HepG2 (cell line): ENCODE measurements around the gene CNNM4. TPM values are rescaled to one million over a fixed set of nuclear protein-coding genes. Genes with fewer than 3 reads are reported as not detected.

Experiments used
- AKAP8 ChIP-seq: sonication (generic); formaldehyde crosslinking; IDR thresholded peaks from 2 replicates; pipeline ENCODE4 v1.5.1; 2020; ENCODE audit warnings: mild to moderate bottlenecking, missing genetic modification reagents
- ATF4 ChIP-seq, 2 experiments: fragments of 450-650 bp in 1 of 2; sonication (generic) in 1 of 2; formaldehyde crosslinking; IDR thresholded peaks; 2 replicates each; pipeline versions ENCODE4 v1.5.0 to v1.8.0; 2020 to 2022; ENCODE audit warnings: mild to moderate bottlenecking in 1 of 2, missing genetic modification reagents in 1 of 2
- ELF3 ChIP-seq: IDR thresholded peaks from 2 replicates; pipeline ENCODE4 v1.6.1; 2016; ENCODE audit warnings: missing genetic modification reagents, missing compliant biosample characterization
- FOSL1 ChIP-seq: sonication (generic); formaldehyde crosslinking; IDR thresholded peaks from 2 replicates; pipeline ENCODE4 v1.9.0; 2021; ENCODE audit warnings: missing genetic modification reagents, borderline replicate concordance
- HMGXB3 ChIP-seq: sonication (generic); formaldehyde crosslinking; IDR thresholded peaks from 2 replicates; pipeline ENCODE4 v1.4.0; 2020; ENCODE audit warnings: missing genetic modification reagents, borderline replicate concordance
- HNRNPLL ChIP-seq: fragments of 200-400 bp; formaldehyde crosslinking; IDR thresholded peaks from 2 replicates; pipeline ENCODE4 v1.6.1; 2017; ENCODE audit warnings: mild to moderate bottlenecking, low read depth, low read length; ENCODE audit not compliant: poor library complexity, severe bottlenecking
- MAFK ChIP-seq, 2 experiments: IDR thresholded peaks in 1 of 2; conservative IDR thresholded peaks in 1 of 2; 2 replicates each; pipeline ENCODE4 v1.6.1; 2011; ENCODE audit warnings: improper control_type of control experiment in 2 of 2, low read length in 2 of 2
- NFE2L2 ChIP-seq: fragments of 150-350 bp; IDR thresholded peaks from 2 replicates; pipeline ENCODE4 v1.6.1; 2014; ENCODE audit warnings: low read length
- NR2F2 ChIP-seq: IDR thresholded peaks from 2 replicates; pipeline ENCODE4 v1.6.1; 2012; ENCODE audit warnings: low read depth, inconsistent platforms, borderline replicate concordance
- PHF20 ChIP-seq: sonication (generic); formaldehyde crosslinking; IDR thresholded peaks from 2 replicates; pipeline ENCODE4 v1.5.0; 2020; ENCODE audit warnings: mild to moderate bottlenecking, missing genetic modification reagents
- POGZ ChIP-seq: sonication (generic); formaldehyde crosslinking; IDR thresholded peaks from 2 replicates; pipeline ENCODE4 v1.4.0; 2020; ENCODE audit warnings: mild to moderate bottlenecking, missing genetic modification reagents
- PRPF4 ChIP-seq: fragments of 200-400 bp; formaldehyde crosslinking; IDR thresholded peaks from 2 replicates; pipeline ENCODE4 v1.6.1; 2016; ENCODE audit warnings: low read length, low read depth; ENCODE audit not compliant: poor library complexity, severe bottlenecking
- SATB2 ChIP-seq: sonication (generic); formaldehyde crosslinking; IDR thresholded peaks from 2 replicates; pipeline ENCODE4 v1.5.0; 2020; ENCODE audit warnings: missing genetic modification reagents
- SMAD9 ChIP-seq: sonication (generic); formaldehyde crosslinking; IDR thresholded peaks from 2 replicates; pipeline ENCODE4 v1.5.1; 2020; ENCODE audit warnings: mild to moderate bottlenecking, missing genetic modification reagents
- SMARCE1 ChIP-seq: fragments of 450-650 bp; IDR thresholded peaks from 2 replicates; pipeline ENCODE4 v1.6.1; 2017; ENCODE audit warnings: borderline replicate concordance
- ZBTB33 ChIP-seq: sonication (generic); formaldehyde crosslinking; IDR thresholded peaks from 2 replicates; pipeline ENCODE4 v1.4.0; 2020; ENCODE audit warnings: missing genetic modification reagents
- ZNF205 ChIP-seq: IDR thresholded peaks from 2 replicates; pipeline ENCODE4 v1.6.1; 2018; ENCODE audit warnings: missing biosample characterization, missing genetic modification reagents
- ZNF446 ChIP-seq: sonication (generic); formaldehyde crosslinking; IDR thresholded peaks from 2 replicates; pipeline ENCODE4 v1.5.0; 2020; ENCODE audit warnings: mild to moderate bottlenecking, missing genetic modification reagents
- ZNF713 ChIP-seq: sonication (generic); formaldehyde crosslinking; IDR thresholded peaks from 2 replicates; pipeline ENCODE4 v1.4.0; 2020; ENCODE audit warnings: mild to moderate bottlenecking, missing genetic modification reagents
- ZNF740 ChIP-seq: sonication (generic); formaldehyde crosslinking; IDR thresholded peaks from 2 replicates; pipeline ENCODE4 v1.4.0; 2020; ENCODE audit warnings: missing genetic modification reagents
- ZNF768 ChIP-seq: sonication (generic); formaldehyde crosslinking; IDR thresholded peaks from 2 replicates; pipeline ENCODE4 v1.4.0; 2020; ENCODE audit warnings: missing genetic modification reagents
- polyA plus RNA-seq, 8 experiments: library from polyadenylated mRNA; depleted of rRNA in 3 of 8; stranded (reverse) in 7 of 8; unstranded in 1 of 8; fragments of >200 nt; fragmentation: Illumina TruSeq in 4 of 8; extraction: Trizol in 4 of 8; gene quantifications; 2 replicates each; pipeline versions ENCODE4 v1.2.1 to v1.2.3, GENCODE V29; 2011 to 2016; ENCODE audit warnings: low read depth in 4 of 8, missing spikeins in 1 of 8, mixed read lengths in 1 of 8; ENCODE audit not compliant: insufficient read depth in 1 of 8
- total RNA-seq, 5 experiments: library from RNA; depleted of rRNA; stranded (reverse); fragments of >200 nt; fragmentation: Illumina TruSeq; extraction: Trizol; gene quantifications; 2 replicates each; pipeline ENCODE4 v1.2.3, GENCODE V29; 2016; ENCODE audit warnings: low read depth in 1 of 5
- TF ChIP-seq, protein P1 (sequence below): IDR thresholded peaks from 2 replicates; pipeline ENCODE4 v1.6.1; 2016

Gene CNNM4
- total and polyA plus RNA-seq, 2 of the 13 experiments (the other 11 are each of a cell fraction or from before 2014, with no cell fraction given): 5.9 to 8.4 TPM

- TF ChIP-seq SMAD9 (CRISPR knock-in tag): no peak
- no peak for TF ChIP-seq MAFK (conservative IDR thresholded peaks at IDR 0.05 in 1 of 2, IDR thresholded peaks at IDR 0.05 in 1 of 2; ENCODE audit: low read length in 2 of 2)
- no peak for TF ChIP-seq FOSL1
- no peak for TF ChIP-seq PHF20
- no peak for TF ChIP-seq POGZ (CRISPR knock-in tag)
- TF ChIP-seq NFE2L2: no peak
- no peak for TF ChIP-seq PRPF4
- TF ChIP-seq AKAP8 (CRISPR knock-in tag): no peak
- TF ChIP-seq, protein P1, sequence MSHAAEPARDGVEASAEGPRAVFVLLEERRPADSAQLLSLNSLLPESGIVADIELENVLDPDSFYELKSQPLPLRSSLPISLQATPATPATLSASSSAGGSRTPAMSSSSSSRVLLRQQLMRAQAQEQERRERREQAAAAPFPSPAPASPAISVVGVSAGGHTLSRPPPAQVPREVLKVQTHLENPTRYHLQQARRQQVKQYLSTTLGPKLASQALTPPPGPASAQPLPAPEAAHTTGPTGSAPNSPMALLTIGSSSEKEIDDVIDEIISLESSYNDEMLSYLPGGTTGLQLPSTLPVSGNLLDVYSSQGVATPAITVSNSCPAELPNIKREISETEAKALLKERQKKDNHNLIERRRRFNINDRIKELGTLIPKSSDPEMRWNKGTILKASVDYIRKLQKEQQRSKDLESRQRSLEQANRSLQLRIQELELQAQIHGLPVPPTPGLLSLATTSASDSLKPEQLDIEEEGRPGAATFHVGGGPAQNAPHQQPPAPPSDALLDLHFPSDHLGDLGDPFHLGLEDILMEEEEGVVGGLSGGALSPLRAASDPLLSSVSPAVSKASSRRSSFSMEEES (CRISPR knock-in tag): peak; percentile 41; the same call in 1 of the 2 replicates
- no peak for TF ChIP-seq SMARCE1
- TF ChIP-seq ZNF446 (CRISPR knock-in tag): no peak
- no peak for TF ChIP-seq HNRNPLL
- peak; percentile 68 for TF ChIP-seq ELF3 (CRISPR knock-in tag)
- TF ChIP-seq ZNF713 (CRISPR knock-in tag): no peak
- TF ChIP-seq SATB2: no peak
- TF ChIP-seq ZNF205 (CRISPR knock-in tag): no peak
- TF ChIP-seq ZNF768: no peak
- peak in 1 of 2 experiments; percentile 99; a peak in 2 of 4 replicates for TF ChIP-seq ATF4 (CRISPR knock-in tag; IDR thresholded peaks at IDR 0.05)
- no peak for TF ChIP-seq NR2F2
- no peak for TF ChIP-seq ZNF740
- TF ChIP-seq ZBTB33 (CRISPR knock-in tag): no peak
- no peak for TF ChIP-seq HMGXB3
Measured at GRCh38 chr2:96715658-96716057, 45.0 kb upstream of the CNNM4 start (continued).
